IMR-90 (cell line): Measurements from ENCODE around the gene EEF1E1.

Experiments
- BHLHE40 ChIP-seq: fragments of 150-350 bp; IDR thresholded peaks from 2 replicates; pipeline ENCODE4 v1.6.1; 2016; ENCODE audit warnings: mild to moderate bottlenecking, low read depth, low read length
- CEBPB ChIP-seq: IDR thresholded peaks from 2 replicates; pipeline ENCODE4 v1.6.1; 2012; ENCODE audit warnings: low read depth, low read length, improper control_type of control experiment
- CHD1 ChIP-seq: IDR thresholded peaks from 2 replicates; pipeline ENCODE4 v1.6.1; 2012; ENCODE audit warnings: low read depth, low read length, improper control_type of control experiment
- FOS ChIP-seq: fragments of 150-350 bp; IDR thresholded peaks from 2 replicates; pipeline ENCODE4 v1.6.1; 2016; ENCODE audit warnings: low read depth, low read length
- MAFK ChIP-seq: IDR thresholded peaks from 2 replicates; pipeline ENCODE4 v1.6.1; 2012; ENCODE audit warnings: low read depth, low read length, improper control_type of control experiment
- MAZ ChIP-seq: IDR thresholded peaks from 2 replicates; pipeline ENCODE4 v1.6.1; 2012; ENCODE audit warnings: low read depth, mild to moderate bottlenecking, low read length, improper control_type of control experiment, moderate library complexity, borderline replicate concordance
- NFE2L2 ChIP-seq: fragments of 150-350 bp; IDR thresholded peaks from 2 replicates; pipeline ENCODE4 v1.6.1; 2016; ENCODE audit warnings: low read depth, mild to moderate bottlenecking, low read length
- POLR2A ChIP-seq: IDR thresholded peaks from 2 replicates; pipeline ENCODE4 v1.6.1; 2012; ENCODE audit warnings: mild to moderate bottlenecking, low read depth, low read length
- RAD21 ChIP-seq: IDR thresholded peaks from 2 replicates; pipeline ENCODE4 v1.6.1; 2012; ENCODE audit warnings: low read length, improper control_type of control experiment
- RCOR1 ChIP-seq: IDR thresholded peaks from 2 replicates; pipeline ENCODE4 v1.6.1; 2012; ENCODE audit warnings: mild to moderate bottlenecking, low read length, improper control_type of control experiment; ENCODE audit not compliant: insufficient replicate concordance
- SMC3 ChIP-seq: fragments of 150-350 bp; IDR thresholded peaks from 2 replicates; pipeline ENCODE4 v1.6.1; 2016; ENCODE audit warnings: low read depth, mild to moderate bottlenecking, antibody characterized with exemption, low read length, moderate library complexity
- TF ChIP-seq, protein P1 (sequence below): conservative IDR thresholded peaks from 2 replicates; pipeline ENCODE4 v1.5.1; 2012; ENCODE audit warnings: mild to moderate bottlenecking, low read depth, low read length, improper control_type of control experiment
- TF ChIP-seq, protein P2 (sequence below): fragments of 150-350 bp; IDR thresholded peaks from 2 replicates; pipeline ENCODE4 v1.6.1; 2016; ENCODE audit warnings: low read depth, mild to moderate bottlenecking, low read length, moderate library complexity, borderline replicate concordance
- TF ChIP-seq, protein P3 (sequence below): fragments of 150-350 bp; IDR thresholded peaks from 2 replicates; pipeline ENCODE4 v1.6.1; 2017; ENCODE audit warnings: mild to moderate bottlenecking, antibody characterized with exemption, low read length, low read depth

DNA sequence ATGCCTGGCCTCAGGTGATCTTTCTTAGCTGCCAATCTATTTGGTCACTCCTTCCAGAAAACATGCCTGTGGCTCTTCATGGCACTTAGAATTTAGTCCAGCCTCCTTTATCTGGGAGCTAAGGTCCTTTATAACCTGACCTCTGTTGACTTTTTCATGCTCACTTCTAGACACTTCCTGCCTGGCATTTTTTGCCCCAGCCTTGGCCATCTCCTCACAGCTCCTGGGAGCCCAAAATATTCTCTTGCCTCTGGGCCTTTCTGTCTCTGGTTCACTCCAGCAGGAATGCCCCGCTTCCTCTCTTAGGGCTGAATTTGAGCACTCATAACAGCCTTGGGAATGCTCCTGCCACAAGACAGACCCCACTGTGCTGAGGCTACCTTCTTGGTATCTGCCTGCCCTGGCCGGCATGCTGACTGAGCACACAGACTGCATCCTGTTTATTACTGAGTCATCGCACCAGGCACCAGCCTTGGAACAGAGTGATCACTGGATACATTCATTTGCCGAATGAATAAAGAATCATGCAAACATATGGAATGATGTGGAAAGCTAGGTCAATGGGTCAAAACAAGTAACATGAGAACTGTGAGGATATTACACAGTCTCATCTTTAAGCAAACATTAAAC, 5.8 kb upstream of the EEF1E1 start:
- TF ChIP-seq, protein P1, sequence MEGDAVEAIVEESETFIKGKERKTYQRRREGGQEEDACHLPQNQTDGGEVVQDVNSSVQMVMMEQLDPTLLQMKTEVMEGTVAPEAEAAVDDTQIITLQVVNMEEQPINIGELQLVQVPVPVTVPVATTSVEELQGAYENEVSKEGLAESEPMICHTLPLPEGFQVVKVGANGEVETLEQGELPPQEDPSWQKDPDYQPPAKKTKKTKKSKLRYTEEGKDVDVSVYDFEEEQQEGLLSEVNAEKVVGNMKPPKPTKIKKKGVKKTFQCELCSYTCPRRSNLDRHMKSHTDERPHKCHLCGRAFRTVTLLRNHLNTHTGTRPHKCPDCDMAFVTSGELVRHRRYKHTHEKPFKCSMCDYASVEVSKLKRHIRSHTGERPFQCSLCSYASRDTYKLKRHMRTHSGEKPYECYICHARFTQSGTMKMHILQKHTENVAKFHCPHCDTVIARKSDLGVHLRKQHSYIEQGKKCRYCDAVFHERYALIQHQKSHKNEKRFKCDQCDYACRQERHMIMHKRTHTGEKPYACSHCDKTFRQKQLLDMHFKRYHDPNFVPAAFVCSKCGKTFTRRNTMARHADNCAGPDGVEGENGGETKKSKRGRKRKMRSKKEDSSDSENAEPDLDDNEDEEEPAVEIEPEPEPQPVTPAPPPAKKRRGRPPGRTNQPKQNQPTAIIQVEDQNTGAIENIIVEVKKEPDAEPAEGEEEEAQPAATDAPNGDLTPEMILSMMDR: no peak
- TF ChIP-seq POLR2A (peak; percentile 58), RAD21 (no peak; the same call in 1 of the 2 replicates), RCOR1 (peak; percentile 96), SMC3 (no peak), CHD1 (no peak), MAZ (peak; percentile 43; the same call in 1 of the 2 replicates), FOS (peak; percentile 99), BHLHE40 (peak; percentile 79), MAFK (peak; percentile 91), CEBPB (peak; percentile 85), NFE2L2 (peak; percentile 83)
- TF ChIP-seq, protein P2, sequence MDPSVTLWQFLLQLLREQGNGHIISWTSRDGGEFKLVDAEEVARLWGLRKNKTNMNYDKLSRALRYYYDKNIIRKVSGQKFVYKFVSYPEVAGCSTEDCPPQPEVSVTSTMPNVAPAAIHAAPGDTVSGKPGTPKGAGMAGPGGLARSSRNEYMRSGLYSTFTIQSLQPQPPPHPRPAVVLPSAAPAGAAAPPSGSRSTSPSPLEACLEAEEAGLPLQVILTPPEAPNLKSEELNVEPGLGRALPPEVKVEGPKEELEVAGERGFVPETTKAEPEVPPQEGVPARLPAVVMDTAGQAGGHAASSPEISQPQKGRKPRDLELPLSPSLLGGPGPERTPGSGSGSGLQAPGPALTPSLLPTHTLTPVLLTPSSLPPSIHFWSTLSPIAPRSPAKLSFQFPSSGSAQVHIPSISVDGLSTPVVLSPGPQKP: no peak
- TF ChIP-seq, protein P3, sequence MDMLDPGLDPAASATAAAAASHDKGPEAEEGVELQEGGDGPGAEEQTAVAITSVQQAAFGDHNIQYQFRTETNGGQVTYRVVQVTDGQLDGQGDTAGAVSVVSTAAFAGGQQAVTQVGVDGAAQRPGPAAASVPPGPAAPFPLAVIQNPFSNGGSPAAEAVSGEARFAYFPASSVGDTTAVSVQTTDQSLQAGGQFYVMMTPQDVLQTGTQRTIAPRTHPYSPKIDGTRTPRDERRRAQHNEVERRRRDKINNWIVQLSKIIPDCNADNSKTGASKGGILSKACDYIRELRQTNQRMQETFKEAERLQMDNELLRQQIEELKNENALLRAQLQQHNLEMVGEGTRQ: no peak
